Astrocyte (in vitro differentiated cells and primary cell): Measurements from ENCODE around the gene SMYD1. TPM values are rescaled to one million over a fixed set of nuclear protein-coding genes. Genes with fewer than 3 reads are reported as not detected.

Source experiments
- DNase-seq: peaks from one replicate; pipeline ENCODE4 v3.0.0-alpha.2; 2010; ENCODE audit warnings: low read depth
- FAIRE-seq: peaks from 2 replicates; lab custom pipeline; 2011; peaks lifted over from hg19 to GRCh38; lab: Jason Lieb, UNC
- H2AFZ ChIP-seq: 2 replicates; pipeline ENCODE4 v1.6.0; 2012; ENCODE audit warnings: low read depth, low read length, inconsistent platforms
- H3K27ac ChIP-seq: 2 replicates; pipeline ENCODE4 v1.5.1; 2011; ENCODE audit warnings: low read depth, low read length, inconsistent platforms
- H3K27me3 ChIP-seq: 2 replicates; pipeline ENCODE4 v1.6.0; 2011; ENCODE audit warnings: low read length, inconsistent platforms; ENCODE audit not compliant: insufficient read depth
- H3K36me3 ChIP-seq: 2 replicates; pipeline ENCODE4 v1.5.1; 2011; ENCODE audit warnings: low read length, inconsistent platforms; ENCODE audit not compliant: insufficient read depth
- H3K4me1 ChIP-seq: 2 replicates; pipeline ENCODE4 v1.5.1; 2011; ENCODE audit warnings: low read length, inconsistent platforms; ENCODE audit not compliant: insufficient read depth
- H3K4me2 ChIP-seq: 2 replicates; pipeline ENCODE4 v1.6.0; 2012; ENCODE audit warnings: low read length, inconsistent platforms
- H3K4me3 ChIP-seq: 2 replicates; pipeline ENCODE4 v1.5.1; 2011; ENCODE audit warnings: low read depth, mild to moderate bottlenecking, low read length, inconsistent platforms; ENCODE audit not compliant: insufficient read depth
- H3K79me2 ChIP-seq: 2 replicates; pipeline ENCODE4 v1.6.0; 2012; ENCODE audit warnings: mild to moderate bottlenecking, low read length, inconsistent platforms; ENCODE audit not compliant: insufficient read depth
- H3K9ac ChIP-seq: 2 replicates; pipeline ENCODE4 v1.6.0; 2012; ENCODE audit warnings: mild to moderate bottlenecking, low read length, inconsistent platforms
- H3K9me3 ChIP-seq: 2 replicates; pipeline ENCODE4 v1.5.1; 2012; ENCODE audit warnings: low read depth, mild to moderate bottlenecking, low read length, inconsistent platforms; ENCODE audit not compliant: insufficient read depth
- H4K20me1 ChIP-seq: 2 replicates; pipeline ENCODE4 v1.6.0; 2012; ENCODE audit warnings: low read length, inconsistent platforms; ENCODE audit not compliant: insufficient read depth
- H3K27ac Mint-ChIP-seq: one replicate; pipeline ENCODE4 v1.8.0; 2021; ENCODE audit warnings: mild to moderate bottlenecking, mixed read lengths; ENCODE audit not compliant: unreplicated experiment
- H3K27me3 Mint-ChIP-seq: one replicate; pipeline ENCODE4 v1.8.0; 2021; ENCODE audit warnings: low read depth, mixed read lengths; ENCODE audit not compliant: unreplicated experiment
- H3K36me3 Mint-ChIP-seq: one replicate; pipeline ENCODE4 v1.8.0; 2021; ENCODE audit warnings: low read depth, mixed read lengths; ENCODE audit not compliant: unreplicated experiment
- H3K4me1 Mint-ChIP-seq: one replicate; pipeline ENCODE4 v1.8.0; 2021; ENCODE audit warnings: low read depth, mixed read lengths; ENCODE audit not compliant: unreplicated experiment
- H3K4me3 Mint-ChIP-seq: one replicate; pipeline ENCODE4 v1.8.0; 2021; ENCODE audit warnings: mild to moderate bottlenecking, moderate library complexity, mixed read lengths; ENCODE audit not compliant: unreplicated experiment
- H3K9me3 Mint-ChIP-seq: one replicate; pipeline ENCODE4 v1.8.0; 2021; ENCODE audit warnings: mild to moderate bottlenecking, mixed read lengths; ENCODE audit not compliant: unreplicated experiment
- EZH2 ChIP-seq: IDR thresholded peaks from 2 replicates; pipeline ENCODE4 v1.6.1; 2012; ENCODE audit warnings: mild to moderate bottlenecking, low read length, inconsistent platforms; ENCODE audit not compliant: insufficient read depth
- total RNA-seq: library from RNA; stranded (reverse); gene quantifications from 2 replicates; pipeline ENCODE4 v1.2.1, GENCODE V29; 2021
- TF ChIP-seq, protein P1 (sequence below): IDR thresholded peaks from 2 replicates; pipeline ENCODE4 v1.5.1; 2011; ENCODE audit warnings: low read depth, mild to moderate bottlenecking, inconsistent platforms, low read length, moderate library complexity; ENCODE audit not compliant: insufficient read depth

The SMYD1 gene
- total RNA-seq, 1 donor from 2014 or later = not detected

DNA sequence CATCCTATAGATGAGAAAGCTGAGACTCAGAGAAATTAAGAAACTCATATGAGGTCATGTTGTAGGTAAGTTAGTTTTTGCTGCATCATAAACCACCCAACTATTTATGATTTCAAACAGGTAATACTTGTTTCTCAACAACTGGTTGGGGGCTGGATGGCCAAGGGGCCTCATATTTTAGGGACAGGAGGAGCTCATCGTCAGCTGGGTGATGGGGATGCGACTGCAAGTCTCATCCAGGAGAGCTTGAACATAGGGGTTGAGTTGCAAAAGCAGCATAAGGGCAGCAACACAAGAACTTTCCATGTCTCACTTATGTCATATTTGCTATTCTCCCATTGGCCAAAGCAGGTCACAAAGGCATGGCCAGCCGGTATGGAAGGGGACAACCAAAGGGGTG lies 47.6 kb upstream of the SMYD1 start:
- Histone ChIP-seq H2AFZ (no peak overlapping the region), H3K79me2 (no peaks in the 10 kb centered on the region), H3K36me3 (no peaks in the 10 kb centered on the region), H3K27me3 (no peaks in the 10 kb centered on the region), H3K9ac (no peak overlapping the region), H3K27ac (no peak overlapping the region), H3K4me1 (peaks cover 4% of the 10 kb centered on the region), H4K20me1 (no peaks in the 10 kb centered on the region), H3K4me2 (no peak overlapping the region), H3K4me3 (no peak overlapping the region), H3K9me3 (peaks cover 3% of the 10 kb centered on the region)
- DNase-seq = no peak
- Mint-ChIP-seq H3K4me3 (no peak overlapping the region), H3K27me3 (no peaks in the 10 kb centered on the region), H3K36me3 (no peaks in the 10 kb centered on the region), H3K9me3 (no peaks in the 10 kb centered on the region), H3K27ac (no peak overlapping the region), H3K4me1 (peaks cover 2% of the 10 kb centered on the region)
- no peak for FAIRE-seq
- TF ChIP-seq, protein P1, sequence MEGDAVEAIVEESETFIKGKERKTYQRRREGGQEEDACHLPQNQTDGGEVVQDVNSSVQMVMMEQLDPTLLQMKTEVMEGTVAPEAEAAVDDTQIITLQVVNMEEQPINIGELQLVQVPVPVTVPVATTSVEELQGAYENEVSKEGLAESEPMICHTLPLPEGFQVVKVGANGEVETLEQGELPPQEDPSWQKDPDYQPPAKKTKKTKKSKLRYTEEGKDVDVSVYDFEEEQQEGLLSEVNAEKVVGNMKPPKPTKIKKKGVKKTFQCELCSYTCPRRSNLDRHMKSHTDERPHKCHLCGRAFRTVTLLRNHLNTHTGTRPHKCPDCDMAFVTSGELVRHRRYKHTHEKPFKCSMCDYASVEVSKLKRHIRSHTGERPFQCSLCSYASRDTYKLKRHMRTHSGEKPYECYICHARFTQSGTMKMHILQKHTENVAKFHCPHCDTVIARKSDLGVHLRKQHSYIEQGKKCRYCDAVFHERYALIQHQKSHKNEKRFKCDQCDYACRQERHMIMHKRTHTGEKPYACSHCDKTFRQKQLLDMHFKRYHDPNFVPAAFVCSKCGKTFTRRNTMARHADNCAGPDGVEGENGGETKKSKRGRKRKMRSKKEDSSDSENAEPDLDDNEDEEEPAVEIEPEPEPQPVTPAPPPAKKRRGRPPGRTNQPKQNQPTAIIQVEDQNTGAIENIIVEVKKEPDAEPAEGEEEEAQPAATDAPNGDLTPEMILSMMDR = no peak
- no peak for TF ChIP-seq EZH2

DNA sequence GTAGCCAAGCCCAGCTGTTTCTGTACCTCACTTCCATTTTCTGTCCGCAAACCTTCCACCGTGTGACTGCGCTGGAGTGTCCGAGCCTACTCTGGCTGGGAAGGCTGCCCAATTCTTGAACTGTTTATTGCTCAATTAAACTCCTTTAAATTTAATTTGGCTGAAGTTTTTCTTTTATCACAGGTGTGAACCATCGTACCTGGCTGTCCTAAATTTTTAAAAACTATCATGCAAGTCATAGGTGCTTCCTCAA lies 45.0 kb upstream of the SMYD1 start:
- H3K27ac Mint-ChIP-seq = no peak overlapping the region
- no peak overlapping the region for H3K4me3 Mint-ChIP-seq
- Histone ChIP-seq H3K9me3 (peaks cover 3% of the 10 kb centered on the region), H2AFZ (no peak overlapping the region), H3K4me2 (no peak overlapping the region), H3K27ac (no peak overlapping the region), H3K9ac (no peak overlapping the region), H3K79me2 (no peaks in the 10 kb centered on the region), H3K4me3 (no peak overlapping the region), H3K4me1 (no peaks in the 10 kb centered on the region), H3K27me3 (no peaks in the 10 kb centered on the region), H3K36me3 (peaks cover 10% of the 10 kb centered on the region), H4K20me1 (no peaks in the 10 kb centered on the region)
- H3K9me3 Mint-ChIP-seq = no peaks in the 10 kb centered on the region
- H3K36me3 Mint-ChIP-seq = no peaks in the 10 kb centered on the region
- no peak for TF ChIP-seq EZH2
- TF ChIP-seq, protein P1 = no peak
- H3K4me1 Mint-ChIP-seq = no peaks in the 10 kb centered on the region
- FAIRE-seq (no peak), DNase-seq (no peak)
- H3K27me3 Mint-ChIP-seq = no peaks in the 10 kb centered on the region

DNA sequence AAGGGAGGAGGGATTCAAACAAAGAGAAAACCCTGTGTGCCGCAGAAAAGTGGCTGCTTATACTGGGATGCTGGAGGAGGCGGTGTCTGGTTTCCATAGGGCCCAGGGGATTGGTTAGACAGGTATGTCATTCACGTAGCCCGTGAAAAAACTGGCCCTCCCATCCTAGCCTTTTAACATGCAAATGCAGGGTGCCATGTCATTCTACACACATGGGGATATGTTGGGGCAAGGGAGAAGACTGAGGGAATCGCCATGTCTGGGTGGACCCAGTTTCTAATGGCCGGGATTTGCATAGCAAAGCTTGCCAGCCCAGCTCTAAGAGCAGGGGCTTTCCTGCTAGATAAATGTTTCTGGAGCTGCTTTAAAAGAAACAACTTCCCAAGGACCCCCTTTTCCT lies 43.1 kb upstream of the SMYD1 start:
- H4K20me1 ChIP-seq = no peaks in the 10 kb centered on the region
- H3K4me1 Mint-ChIP-seq = no peaks in the 10 kb centered on the region
- no peaks in the 10 kb centered on the region for H3K4me1 ChIP-seq
- DNase-seq (no peak), FAIRE-seq (no peak)
- no peak overlapping the region for H3K27ac Mint-ChIP-seq
- no peaks in the 10 kb centered on the region for H3K9me3 Mint-ChIP-seq
- no peaks in the 10 kb centered on the region for H3K27me3 Mint-ChIP-seq
- peaks cover 3% of the 10 kb centered on the region for H3K36me3 Mint-ChIP-seq
- no peaks in the 10 kb centered on the region for H3K27me3 ChIP-seq
- no peak overlapping the region for H3K4me2 ChIP-seq
- H3K9me3 ChIP-seq = peaks cover under 1% of the 10 kb centered on the region
- TF ChIP-seq, protein P1 = no peak
- no peak for TF ChIP-seq EZH2
- no peak overlapping the region for H3K4me3 ChIP-seq
- H3K79me2 ChIP-seq = no peaks in the 10 kb centered on the region
- H3K36me3 ChIP-seq = peaks cover 24% of the 10 kb centered on the region
- no peak overlapping the region for H3K9ac ChIP-seq
- no peak overlapping the region for H3K4me3 Mint-ChIP-seq
- H2AFZ ChIP-seq = no peak overlapping the region
- H3K27ac ChIP-seq = no peak overlapping the region
